AG04450 (cell line): ENCODE data around the gene HNRNPK. TPM values are rescaled to one million over a fixed set of nuclear protein-coding genes. Genes with fewer than 3 reads are reported as not detected.

Experiments
- CTCF ChIA-PET: fragments of 300-600, 350-600 bp; formaldehyde crosslinking; extraction: SDS; loops from one replicate; lab custom pipeline; 2022; ENCODE audit warnings: antibody characterized with exemption, inconsistent platforms; lab: Charles Lee
- POLR2A ChIA-PET: fragments of 350-600 bp; formaldehyde crosslinking; extraction: SDS; loops from one replicate; lab custom pipeline; 2021; ENCODE audit warnings: antibody characterized with exemption, inconsistent platforms; lab: Yijun Ruan, JAX
- DNase-seq: peaks from one replicate; pipeline ENCODE4 v3.0.0-alpha.2; 2011; ENCODE audit warnings: low read depth, low spot score
- H3K27ac ChIP-seq: one replicate; pipeline ENCODE4 v1.5.1; 2012; ENCODE audit warnings: low read depth, low read length, control low read depth
- H3K27me3 ChIP-seq: one replicate; pipeline ENCODE4 v1.6.0; 2012; ENCODE audit warnings: low read length; ENCODE audit not compliant: control insufficient read depth, insufficient read depth
- H3K4me3 ChIP-seq: 2 replicates; pipeline ENCODE4 v1.5.1; 2011; ENCODE audit warnings: mild to moderate bottlenecking, low read depth, low read length, control low read depth
- H3K9me3 ChIP-seq: 2 replicates; pipeline ENCODE4 v1.5.1; 2012; ENCODE audit warnings: low read length; ENCODE audit not compliant: control insufficient read depth, insufficient read depth
- polyA plus RNA-seq: library from polyadenylated mRNA; depleted of rRNA; stranded (reverse); fragments of >200 nt; gene quantifications from 2 replicates; pipeline ENCODE4 v1.2.3, GENCODE V29; 2011; rRNA removed
- small RNA-seq: library from RNA; depleted of rRNA; stranded (forward); fragments of <200 nt; gene quantifications from one replicate; pipeline ENCODE3, GENCODE V24; 2012; ENCODE audit warnings: low read depth; ENCODE audit not compliant: insufficient read length
- TF ChIP-seq, protein P1 (sequence below): IDR thresholded peaks from 2 replicates; pipeline ENCODE4 v1.5.1; 2011; ENCODE audit warnings: low read depth, low read length, control low read depth, inconsistent platforms

Gene HNRNPK
- polyA plus RNA-seq, 1 experiment = 673 TPM

DNA sequence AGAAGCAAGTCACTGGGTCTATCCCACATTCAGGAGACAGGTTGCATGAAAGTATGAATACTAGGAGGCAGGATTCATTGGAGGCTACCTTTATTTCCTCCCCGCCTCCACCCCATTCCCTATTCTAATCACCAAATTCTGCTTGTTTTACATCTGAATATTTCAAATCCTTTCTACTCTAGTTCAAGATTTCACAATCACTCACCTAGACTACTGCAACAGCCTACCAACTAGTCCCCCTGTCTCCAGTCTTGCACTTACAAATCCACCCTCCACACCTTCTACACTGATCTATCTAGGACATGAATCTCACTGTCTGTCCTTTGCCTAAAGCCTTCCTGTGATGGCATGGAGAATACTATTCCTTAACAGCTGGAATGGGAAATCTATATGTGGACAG, 52.4 kb downstream of the HNRNPK start:
- peaks cover 3% of the 10 kb centered on the region for H3K27me3 ChIP-seq
- POLR2A ChIA-PET = no interaction called here

DNA sequence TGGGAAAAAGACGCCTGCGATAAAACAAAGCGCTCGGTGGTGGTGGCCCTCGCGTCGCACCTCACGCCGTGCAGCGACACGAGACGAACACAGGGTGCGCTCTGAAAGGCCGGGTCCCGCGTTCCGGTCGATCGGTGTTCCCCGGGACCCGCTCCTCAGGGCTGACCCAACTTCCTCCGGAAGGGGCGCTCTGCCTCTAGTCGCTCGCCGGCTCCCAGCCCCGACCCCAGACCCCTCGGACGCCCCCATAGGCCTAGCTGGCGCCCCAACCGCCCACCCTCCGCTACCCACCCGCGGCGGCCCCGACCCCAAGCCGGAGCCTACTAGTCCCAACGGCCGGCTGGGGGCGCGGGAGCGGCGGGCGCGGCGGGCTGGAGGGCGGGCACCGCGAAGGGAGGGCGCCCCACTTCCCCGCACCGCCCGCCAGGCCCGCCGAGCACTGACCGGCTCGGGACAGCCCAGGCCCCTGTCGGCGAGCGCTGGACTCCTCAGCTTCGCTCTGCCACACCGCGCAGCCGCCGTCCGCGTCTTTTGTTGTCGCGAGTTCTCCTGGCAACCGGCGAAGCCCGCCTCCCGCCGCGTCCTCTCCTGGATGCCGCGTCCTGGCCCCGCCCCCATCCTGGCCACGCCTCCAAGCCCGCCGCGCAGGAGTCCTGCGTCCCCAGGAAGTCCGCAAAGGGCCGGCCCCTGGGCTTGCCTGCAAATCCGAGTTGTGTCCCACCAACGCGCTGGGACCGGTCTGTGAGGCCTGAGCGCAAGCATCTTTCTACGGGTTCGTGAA, 58.9 kb downstream of the HNRNPK start, which contains the start of gene KIF27:
Gene KIF27, minus strand, starts transcription at position 506 of the 781 bp plus-strand sequence. CDS start 5,841 bp downstream, outside the sequence.
- peak; percentile 94 for DNase-seq
- POLR2A ChIA-PET = interaction anchor here (0.5 to 1.7 kb wide), 6 partner anchors 11 to 1822 kb away, joined by 3 to 15 read pairs (median 5); partner anchors contain the start of genes HNRNPK and RMI1

More for the DNA sequence above, 52.4 kb downstream of the HNRNPK start:
- CTCF ChIA-PET = no interaction called here
- TF ChIP-seq, protein P1, sequence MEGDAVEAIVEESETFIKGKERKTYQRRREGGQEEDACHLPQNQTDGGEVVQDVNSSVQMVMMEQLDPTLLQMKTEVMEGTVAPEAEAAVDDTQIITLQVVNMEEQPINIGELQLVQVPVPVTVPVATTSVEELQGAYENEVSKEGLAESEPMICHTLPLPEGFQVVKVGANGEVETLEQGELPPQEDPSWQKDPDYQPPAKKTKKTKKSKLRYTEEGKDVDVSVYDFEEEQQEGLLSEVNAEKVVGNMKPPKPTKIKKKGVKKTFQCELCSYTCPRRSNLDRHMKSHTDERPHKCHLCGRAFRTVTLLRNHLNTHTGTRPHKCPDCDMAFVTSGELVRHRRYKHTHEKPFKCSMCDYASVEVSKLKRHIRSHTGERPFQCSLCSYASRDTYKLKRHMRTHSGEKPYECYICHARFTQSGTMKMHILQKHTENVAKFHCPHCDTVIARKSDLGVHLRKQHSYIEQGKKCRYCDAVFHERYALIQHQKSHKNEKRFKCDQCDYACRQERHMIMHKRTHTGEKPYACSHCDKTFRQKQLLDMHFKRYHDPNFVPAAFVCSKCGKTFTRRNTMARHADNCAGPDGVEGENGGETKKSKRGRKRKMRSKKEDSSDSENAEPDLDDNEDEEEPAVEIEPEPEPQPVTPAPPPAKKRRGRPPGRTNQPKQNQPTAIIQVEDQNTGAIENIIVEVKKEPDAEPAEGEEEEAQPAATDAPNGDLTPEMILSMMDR = no peak
- Histone ChIP-seq H3K9me3 (no peaks in the 10 kb centered on the region), H3K27ac (no peak overlapping the region), H3K4me3 (no peak overlapping the region)
- no peak for DNase-seq

DNA sequence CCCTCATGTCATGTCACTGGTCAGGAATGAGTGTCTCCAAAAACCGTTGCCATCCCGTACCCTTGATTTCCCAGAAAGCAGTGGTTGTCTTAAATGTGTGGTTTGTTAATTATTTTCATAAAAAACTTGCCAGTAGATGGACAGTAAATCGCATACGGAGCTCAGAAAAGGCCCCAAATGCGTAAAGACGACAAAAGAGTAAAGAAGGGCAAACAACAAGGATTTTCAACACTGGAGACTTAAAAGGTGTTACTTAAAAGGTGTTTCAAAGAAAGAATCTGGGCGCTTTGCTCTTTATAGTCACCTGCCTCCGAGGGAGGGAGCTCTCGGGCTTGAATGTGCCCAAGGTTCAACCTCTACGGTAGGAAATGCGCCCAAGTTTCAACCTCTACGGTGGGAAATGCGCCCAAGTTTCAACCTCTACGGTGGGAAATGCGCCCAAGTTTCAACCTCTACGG, 59.5 kb downstream of the HNRNPK start:
- Histone ChIP-seq H3K27ac (peak overlapping the region; percentile 61), H3K4me3 (peak overlapping the region; percentile 70), H3K27me3 (no peaks in the 10 kb centered on the region), H3K9me3 (no peaks in the 10 kb centered on the region; the same call in 1 of the 2 replicates)
- TF ChIP-seq, protein P1 = peak; percentile 44
- DNase-seq = no peak
- POLR2A ChIA-PET = interaction anchor here (1.0 to 1.7 kb wide), 2 partner anchors 12 to 60 kb away, joined by 7 to 15 read pairs; partner anchors contain the start of genes HNRNPK and RMI1
- CTCF ChIA-PET = interaction anchor here (0.7 to 2.4 kb wide), 21 partner anchors 9 to 1263 kb away, joined by 3 to 14 read pairs (median 3); no protein-coding TSS in a partner anchor

More for the DNA sequence above, 58.9 kb downstream of the HNRNPK start, which contains the start of gene KIF27:
- Histone ChIP-seq H3K4me3 (peak within 1 kb of the TSS; percentile 70), H3K27me3 (no peaks in the 10 kb centered on the region), H3K27ac (peak within 1 kb of the TSS; percentile 61), H3K9me3 (no peaks in the 10 kb centered on the region; the same call in 1 of the 2 replicates)
- TF ChIP-seq, protein P1 = peak; percentile 7; the same call in 1 of the 2 replicates
- CTCF ChIA-PET = interaction anchor here (0.6 to 2.4 kb wide), 22 partner anchors 9 to 1321 kb away, joined by 3 to 14 read pairs (median 4); no protein-coding TSS in a partner anchor

DNA sequence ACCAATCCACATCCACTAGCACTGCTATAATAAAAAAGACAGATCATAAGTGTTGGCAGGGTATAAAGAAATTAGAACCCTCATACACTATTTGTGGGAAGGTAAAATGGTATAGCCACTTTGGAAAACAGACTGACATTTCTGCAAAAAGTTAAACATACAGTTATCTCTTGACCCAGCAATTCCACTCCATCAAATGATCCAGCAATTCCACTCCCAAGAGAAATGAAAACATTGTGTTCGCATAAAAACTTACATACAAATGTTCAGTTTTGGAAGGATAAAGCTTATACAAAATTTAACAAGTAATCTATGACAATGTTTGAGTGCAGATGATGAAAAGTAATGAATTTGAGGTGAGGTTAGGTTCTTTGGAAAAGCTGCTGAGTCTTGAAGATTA, 60.9 kb downstream of the HNRNPK start:
- TF ChIP-seq, protein P1 = no peak
- Histone ChIP-seq H3K27ac (no peak overlapping the region), H3K27me3 (no peaks in the 10 kb centered on the region), H3K4me3 (no peak overlapping the region), H3K9me3 (no peaks in the 10 kb centered on the region; the same call in 1 of the 2 replicates)
- ChIA-PET CTCF (interaction anchor here (0.9 kb wide), 1 partner anchor 396 kb away, joined by 3 read pairs; no protein-coding TSS in a partner anchor), POLR2A (no interaction called here)
- no peak for DNase-seq

Small RNA genes lying within 50 kb of the gene (small RNA-seq; reads per million reads assigned to genes)
- not detected for gene RF00019

Other genes with a start within 250 kb of the HNRNPK start
- 2.3 and 4.7 TPM in 2 replicates for gene GKAP1, start 162.4 kb downstream of the HNRNPK start, polyA plus RNA-seq
- gene KIF27, start 58.8 kb downstream of the HNRNPK start, polyA plus RNA-seq = 1.1 and 2.1 TPM in 2 replicates
- gene RMI1, start 590 bp upstream of the HNRNPK start, polyA plus RNA-seq = 4.0 and 4.7 TPM in 2 replicates